Cardiac muscle cell (in vitro differentiated cells and primary cell): ENCODE data around the gene KAT2A. TPM values are rescaled to one million over a fixed set of nuclear protein-coding genes. Genes with fewer than 3 reads are reported as not detected.

Experiments
- DNase-seq, 2 donors: peaks; one replicate each; pipeline versions ENCODE4 v3.0.0 to v3.0.0-alpha.2; 2010 to 2017; ENCODE audit warnings: low read depth in 1 of 2, low spot score in 1 of 2
- H3K27ac ChIP-seq: fragments of 200-600 bp; sonication (generic); 2 replicates; pipeline ENCODE4 v1.5.1; 2016
- H3K27me3 ChIP-seq: fragments of 200-600 bp; sonication (generic); 2 replicates; pipeline ENCODE4 v1.6.0; 2016; ENCODE audit warnings: control low read depth
- H3K36me3 ChIP-seq: fragments of 200-600 bp; sonication (generic); 2 replicates; pipeline ENCODE4 v1.5.1; 2016; ENCODE audit warnings: control low read depth
- H3K4me1 ChIP-seq: fragments of 200-600 bp; sonication (generic); 2 replicates; pipeline ENCODE4 v1.8.1; 2017; ENCODE audit warnings: low read depth, mild to moderate bottlenecking, mixed run types
- H3K4me3 ChIP-seq: fragments of 200-600 bp; sonication (generic); 2 replicates; pipeline ENCODE4 v1.5.1; 2016; ENCODE audit warnings: mild to moderate bottlenecking
- H3K9me3 ChIP-seq: fragments of 200-600 bp; sonication (generic); 2 replicates; pipeline ENCODE4 v1.5.1; 2017; ENCODE audit warnings: low read depth, mild to moderate bottlenecking, control low read depth
- polyA plus RNA-seq: library from polyadenylated mRNA; unstranded; fragments of >200 nt; fragmentation: Nextera tagmentation; extraction: Ambion mirVana; gene quantifications from 2 replicates; pipeline ENCODE4 v1.2.1, GENCODE V29; 2016
- total RNA-seq: library from RNA; depleted of rRNA; stranded (reverse); fragments of >200 nt; gene quantifications from 2 replicates; pipeline ENCODE4 v1.2.3, GENCODE V29; 2016
- TF ChIP-seq, protein P1 (sequence below): IDR thresholded peaks from 2 replicates; pipeline ENCODE4 v1.5.1; 2012; ENCODE audit warnings: low read depth, mild to moderate bottlenecking, low read length

Gene KAT2A
- total and polyA plus RNA-seq, 2 experiments from 2014 or later: 76.9 to 89.0 TPM

- Histone ChIP-seq H3K27ac (no peak overlapping the region), H3K27me3 (no peaks in the 10 kb centered on the region), H3K4me1 (peaks cover 9% of the 10 kb centered on the region), H3K4me3 (no peak overlapping the region), H3K9me3 (no peaks in the 10 kb centered on the region), H3K36me3 (no peaks in the 10 kb centered on the region)
- TF ChIP-seq, protein P1, sequence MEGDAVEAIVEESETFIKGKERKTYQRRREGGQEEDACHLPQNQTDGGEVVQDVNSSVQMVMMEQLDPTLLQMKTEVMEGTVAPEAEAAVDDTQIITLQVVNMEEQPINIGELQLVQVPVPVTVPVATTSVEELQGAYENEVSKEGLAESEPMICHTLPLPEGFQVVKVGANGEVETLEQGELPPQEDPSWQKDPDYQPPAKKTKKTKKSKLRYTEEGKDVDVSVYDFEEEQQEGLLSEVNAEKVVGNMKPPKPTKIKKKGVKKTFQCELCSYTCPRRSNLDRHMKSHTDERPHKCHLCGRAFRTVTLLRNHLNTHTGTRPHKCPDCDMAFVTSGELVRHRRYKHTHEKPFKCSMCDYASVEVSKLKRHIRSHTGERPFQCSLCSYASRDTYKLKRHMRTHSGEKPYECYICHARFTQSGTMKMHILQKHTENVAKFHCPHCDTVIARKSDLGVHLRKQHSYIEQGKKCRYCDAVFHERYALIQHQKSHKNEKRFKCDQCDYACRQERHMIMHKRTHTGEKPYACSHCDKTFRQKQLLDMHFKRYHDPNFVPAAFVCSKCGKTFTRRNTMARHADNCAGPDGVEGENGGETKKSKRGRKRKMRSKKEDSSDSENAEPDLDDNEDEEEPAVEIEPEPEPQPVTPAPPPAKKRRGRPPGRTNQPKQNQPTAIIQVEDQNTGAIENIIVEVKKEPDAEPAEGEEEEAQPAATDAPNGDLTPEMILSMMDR: no peak
- DNase-seq: no peak
Observed at GRCh38 chr17:42079541-42079940, 41.6 kb downstream of the KAT2A start.

- Histone ChIP-seq H3K4me3 (no peak overlapping the region), H3K9me3 (no peaks in the 10 kb centered on the region), H3K27ac (no peak overlapping the region), H3K4me1 (peaks cover 9% of the 10 kb centered on the region), H3K36me3 (no peaks in the 10 kb centered on the region), H3K27me3 (no peaks in the 10 kb centered on the region)
- DNase-seq: no peak
- TF ChIP-seq, protein P1: no peak
Observed at GRCh38 chr17:42078396-42079043, 42.6 kb downstream of the KAT2A start.

GRCh38 chr17:42077755-42078154, 43.4 kb downstream of the KAT2A start:
- Histone ChIP-seq H3K36me3 (no peaks in the 10 kb centered on the region), H3K27me3 (peaks cover 5% of the 10 kb centered on the region), H3K4me3 (no peak overlapping the region), H3K27ac (no peak overlapping the region), H3K9me3 (no peaks in the 10 kb centered on the region), H3K4me1 (peaks cover 9% of the 10 kb centered on the region)
- no peak for DNase-seq
- TF ChIP-seq, protein P1: no peak

DNA sequence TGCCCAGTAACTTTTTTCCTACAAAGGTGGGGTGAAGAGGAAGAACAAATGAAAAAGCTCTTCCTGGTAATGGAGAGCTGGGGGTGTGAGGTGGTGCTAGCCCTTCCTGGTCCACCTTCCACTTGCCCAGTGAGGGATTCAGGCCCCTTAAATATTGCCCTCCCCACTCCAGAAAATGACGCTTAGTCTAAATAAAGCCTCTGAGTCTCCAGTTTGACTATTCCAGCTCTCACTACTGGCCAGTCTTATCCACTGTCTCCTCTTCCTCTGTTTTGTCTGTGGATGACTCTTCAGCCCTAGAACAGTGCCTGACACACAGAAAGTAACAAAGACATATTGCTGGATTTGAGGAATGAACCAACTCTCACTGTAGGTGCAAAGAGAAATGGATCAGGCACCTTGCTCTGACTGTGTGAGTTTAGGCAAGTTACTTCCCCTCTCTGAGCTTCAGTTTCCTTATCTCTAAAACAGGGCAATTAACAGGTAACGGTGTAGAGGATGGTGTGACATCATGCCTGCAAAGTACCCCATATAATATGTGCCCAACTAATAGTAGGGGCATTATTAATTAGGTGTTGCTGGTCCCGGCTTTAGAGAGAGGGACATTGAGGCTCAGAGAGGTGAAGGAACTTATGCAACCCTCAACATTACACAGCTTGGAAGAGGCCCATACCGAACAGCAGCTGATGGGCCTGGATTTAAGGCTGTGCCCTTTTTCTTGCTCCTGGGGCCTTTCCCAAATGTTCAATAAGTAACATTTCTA, 44.2 kb downstream of the KAT2A start:
- DNase-seq: no peak
- no peaks in the 10 kb centered on the region for H3K9me3 ChIP-seq
- TF ChIP-seq, protein P1: no peak
- H3K4me3 ChIP-seq: no peak overlapping the region
- peaks cover 12% of the 10 kb centered on the region for H3K27me3 ChIP-seq
- no peaks in the 10 kb centered on the region for H3K36me3 ChIP-seq
- no peak overlapping the region for H3K27ac ChIP-seq
- peaks cover 9% of the 10 kb centered on the region for H3K4me1 ChIP-seq

- Histone ChIP-seq H3K27ac (no peak overlapping the region), H3K4me1 (peaks cover 9% of the 10 kb centered on the region), H3K36me3 (no peaks in the 10 kb centered on the region), H3K27me3 (peaks cover 18% of the 10 kb centered on the region), H3K4me3 (no peak overlapping the region), H3K9me3 (no peaks in the 10 kb centered on the region)
- TF ChIP-seq, protein P1: no peak
- no peak for DNase-seq
Observed at GRCh38 chr17:42075789-42076188, 45.4 kb downstream of the KAT2A start.
